ENCODE results near the gene XYLT2. TPM values are rescaled to one million over a fixed set of nuclear protein-coding genes. Genes with fewer than 3 reads are reported as not detected.

The XYLT2 gene
- total and polyA plus RNA-seq, 2 of the 13 experiments (the other 11 are each of a cell fraction or from before 2014, with no cell fraction given) = 17.0 to 22.1 TPM

GRCh38 chr17:50345432-50346312 lies at the start of gene XYLT2 (continued):
- TF ChIP-seq GATAD2A (CRISPR knock-in tag; IDR thresholded peaks at IDR 0.05) (peak; percentile 48; the same call in 1 of the 2 replicates), ZNF451 (CRISPR knock-in tag; IDR thresholded peaks at IDR 0.05) (peak; percentile 65; the same call in 1 of the 2 replicates), CBX2 (IDR thresholded peaks at IDR 0.05; ENCODE audit: low read depth, low read length) (no peak), CBX2 (CRISPR knock-in tag; IDR thresholded peaks at IDR 0.05; ENCODE audit: low read depth) (no peak), MAZ (IDR thresholded peaks at IDR 0.05; ENCODE audit: borderline replicate concordance, low read depth, low read length) (no peak), MAZ (CRISPR knock-in tag; IDR thresholded peaks at IDR 0.05; ENCODE audit: low read depth) (peak; percentile 68), PTBP1 (IDR thresholded peaks at IDR 0.05; ENCODE audit: low read depth, low read length, poor library complexity, severe bottlenecking) (no peak), MED13 (CRISPR knock-in tag; IDR thresholded peaks at IDR 0.05) (peak; percentile 66; the same call in 1 of the 2 replicates), ZNF33A (CRISPR knock-in tag; IDR thresholded peaks at IDR 0.05; ENCODE audit: borderline replicate concordance) (no peak), PHB2 (IDR thresholded peaks at IDR 0.05; ENCODE audit: partially characterized antibody) (no peak), SRSF4 (IDR thresholded peaks at IDR 0.05; ENCODE audit: low read depth, low read length, poor library complexity, severe bottlenecking) (no peak), ZNF710 (CRISPR knock-in tag; IDR thresholded peaks at IDR 0.05; ENCODE audit: borderline replicate concordance) (peak; percentile 48; the same call in 1 of the 2 replicates), IKZF4 (CRISPR knock-in tag; IDR thresholded peaks at IDR 0.05; ENCODE audit: borderline replicate concordance, low read depth, not compliant biosample characterization) (peak; percentile 94), ZNF431 (CRISPR knock-in tag; IDR thresholded peaks at IDR 0.05; ENCODE audit: borderline replicate concordance, low read depth) (peak; percentile 58; the same call in 1 of the 2 replicates), DNMT1 (CRISPR knock-in tag; IDR thresholded peaks at IDR 0.05) (no peak), HNRNPUL1 (IDR thresholded peaks at IDR 0.05; ENCODE audit: low read depth, low read length) (no peak), AFF4 (CRISPR knock-in tag; IDR thresholded peaks at IDR 0.05) (no peak), ZNF841 (CRISPR knock-in tag; IDR thresholded peaks at IDR 0.05; ENCODE audit: borderline replicate concordance) (peak; percentile 54; the same call in 1 of the 2 replicates), MED1 (CRISPR knock-in tag; IDR thresholded peaks at IDR 0.05) (peak; percentile 70; the same call in 1 of the 2 replicates)

All from HepG2 (cell line).